Measurements from ENCODE around the gene ZNF516.

DNA sequence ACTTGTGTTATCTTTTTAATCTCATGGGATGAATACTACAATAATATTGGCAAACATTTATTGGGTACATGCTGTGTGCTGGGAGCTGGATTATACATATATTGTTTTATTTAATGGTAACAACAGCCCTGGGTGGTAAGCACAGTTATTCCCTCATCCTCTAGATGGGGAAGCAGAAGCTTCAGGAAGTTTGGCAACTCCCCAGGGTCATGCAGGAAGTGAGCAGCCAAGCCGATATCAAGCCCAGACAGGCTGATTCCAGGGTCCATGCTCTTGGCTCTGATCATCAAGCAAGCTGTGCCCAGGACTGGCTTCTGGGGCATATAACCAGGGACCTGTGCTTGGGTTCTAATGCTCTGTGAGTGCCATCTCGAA, 155.8 kb downstream of the ZNF516 start:
- TF ChIP-seq, protein P1, sequence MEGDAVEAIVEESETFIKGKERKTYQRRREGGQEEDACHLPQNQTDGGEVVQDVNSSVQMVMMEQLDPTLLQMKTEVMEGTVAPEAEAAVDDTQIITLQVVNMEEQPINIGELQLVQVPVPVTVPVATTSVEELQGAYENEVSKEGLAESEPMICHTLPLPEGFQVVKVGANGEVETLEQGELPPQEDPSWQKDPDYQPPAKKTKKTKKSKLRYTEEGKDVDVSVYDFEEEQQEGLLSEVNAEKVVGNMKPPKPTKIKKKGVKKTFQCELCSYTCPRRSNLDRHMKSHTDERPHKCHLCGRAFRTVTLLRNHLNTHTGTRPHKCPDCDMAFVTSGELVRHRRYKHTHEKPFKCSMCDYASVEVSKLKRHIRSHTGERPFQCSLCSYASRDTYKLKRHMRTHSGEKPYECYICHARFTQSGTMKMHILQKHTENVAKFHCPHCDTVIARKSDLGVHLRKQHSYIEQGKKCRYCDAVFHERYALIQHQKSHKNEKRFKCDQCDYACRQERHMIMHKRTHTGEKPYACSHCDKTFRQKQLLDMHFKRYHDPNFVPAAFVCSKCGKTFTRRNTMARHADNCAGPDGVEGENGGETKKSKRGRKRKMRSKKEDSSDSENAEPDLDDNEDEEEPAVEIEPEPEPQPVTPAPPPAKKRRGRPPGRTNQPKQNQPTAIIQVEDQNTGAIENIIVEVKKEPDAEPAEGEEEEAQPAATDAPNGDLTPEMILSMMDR (IDR thresholded peaks at IDR 0.05; ENCODE audit: low read depth, low read length, missing input control): no peak
- TF ChIP-seq, protein P2, sequence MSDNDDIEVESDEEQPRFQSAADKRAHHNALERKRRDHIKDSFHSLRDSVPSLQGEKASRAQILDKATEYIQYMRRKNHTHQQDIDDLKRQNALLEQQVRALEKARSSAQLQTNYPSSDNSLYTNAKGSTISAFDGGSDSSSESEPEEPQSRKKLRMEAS (IDR thresholded peaks at IDR 0.05): no peak
- TF ChIP-seq, protein P3, sequence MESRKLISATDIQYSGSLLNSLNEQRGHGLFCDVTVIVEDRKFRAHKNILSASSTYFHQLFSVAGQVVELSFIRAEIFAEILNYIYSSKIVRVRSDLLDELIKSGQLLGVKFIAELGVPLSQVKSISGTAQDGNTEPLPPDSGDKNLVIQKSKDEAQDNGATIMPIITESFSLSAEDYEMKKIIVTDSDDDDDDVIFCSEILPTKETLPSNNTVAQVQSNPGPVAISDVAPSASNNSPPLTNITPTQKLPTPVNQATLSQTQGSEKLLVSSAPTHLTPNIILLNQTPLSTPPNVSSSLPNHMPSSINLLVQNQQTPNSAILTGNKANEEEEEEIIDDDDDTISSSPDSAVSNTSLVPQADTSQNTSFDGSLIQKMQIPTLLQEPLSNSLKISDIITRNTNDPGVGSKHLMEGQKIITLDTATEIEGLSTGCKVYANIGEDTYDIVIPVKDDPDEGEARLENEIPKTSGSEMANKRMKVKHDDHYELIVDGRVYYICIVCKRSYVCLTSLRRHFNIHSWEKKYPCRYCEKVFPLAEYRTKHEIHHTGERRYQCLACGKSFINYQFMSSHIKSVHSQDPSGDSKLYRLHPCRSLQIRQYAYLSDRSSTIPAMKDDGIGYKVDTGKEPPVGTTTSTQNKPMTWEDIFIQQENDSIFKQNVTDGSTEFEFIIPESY (IDR thresholded peaks at IDR 0.05): no peak
- no peak for TF ChIP-seq RAD21 (IDR thresholded peaks at IDR 0.05)
- no peak for TF ChIP-seq NR2F2 (IDR thresholded peaks at IDR 0.05)
- TF ChIP-seq, protein P4, sequence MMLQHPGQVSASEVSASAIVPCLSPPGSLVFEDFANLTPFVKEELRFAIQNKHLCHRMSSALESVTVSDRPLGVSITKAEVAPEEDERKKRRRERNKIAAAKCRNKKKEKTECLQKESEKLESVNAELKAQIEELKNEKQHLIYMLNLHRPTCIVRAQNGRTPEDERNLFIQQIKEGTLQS (IDR thresholded peaks at IDR 0.05): no peak
- no peak for TF ChIP-seq EGR1 (IDR thresholded peaks at IDR 0.05; ENCODE audit: low read depth in 2 of 2)
- TF ChIP-seq RXRA (IDR thresholded peaks at IDR 0.05): no peak
- TF ChIP-seq GABPA (IDR thresholded peaks at IDR 0.05 in 1 of 2, conservative IDR thresholded peaks at IDR 0.05 in 1 of 2): no peak
- no peak for TF ChIP-seq TAF1 (conservative IDR thresholded peaks at IDR 0.05)

Measured in liver (tissue), 3 donors.